ENCODE data around the gene MUC6. TPM values are rescaled to one million over a fixed set of nuclear protein-coding genes. Genes with fewer than 3 reads are reported as not detected.
A peak's percentile ranks its signal among the peaks of the same experiment; 100 is the strongest.

The MUC6 gene
- total RNA-seq, 1 experiment from 2014 or later: not detected

DNA sequence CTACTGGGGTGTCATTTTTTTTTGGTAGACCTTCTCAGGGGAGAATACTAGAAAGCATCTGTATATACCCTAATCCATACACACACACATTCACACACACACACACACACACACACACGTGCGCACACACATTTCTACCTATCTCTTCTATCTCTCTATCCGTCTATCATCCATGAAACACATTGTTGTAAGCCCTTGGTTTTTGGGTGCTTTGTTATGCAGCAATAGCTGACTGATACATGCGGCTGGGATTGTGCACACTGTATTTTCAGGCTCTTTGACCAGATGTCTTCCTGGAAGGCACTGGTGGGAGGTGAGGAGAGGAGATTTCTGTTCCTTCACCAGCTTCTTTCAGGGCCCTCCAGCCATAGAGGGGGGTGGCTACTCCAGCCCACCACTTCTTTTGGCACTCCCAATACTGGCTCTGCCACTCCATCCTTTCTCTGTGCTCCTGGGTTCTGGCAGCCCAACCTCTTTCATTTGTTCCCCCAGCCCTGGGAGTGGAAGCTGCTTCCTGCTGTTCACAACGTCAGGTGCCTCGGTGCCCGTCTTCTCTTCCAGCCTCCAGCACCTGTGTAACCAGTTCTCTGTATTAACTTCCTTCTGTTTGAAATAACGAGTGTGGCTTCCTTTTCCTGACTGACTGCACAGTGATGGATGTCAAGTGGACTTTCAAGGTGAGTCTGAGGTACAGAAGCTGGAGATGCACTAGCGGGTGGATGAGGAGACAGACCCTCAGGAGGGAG is 25.7 kb upstream of the MUC6 start:
- H3K27ac Mint-ChIP-seq (ENCODE audit: low read depth, unreplicated experiment): no peak overlapping the region
- no TSS peak for BruUV-seq (replicated peaks)
- no peak overlapping the region for H3K4me3 Mint-ChIP-seq (ENCODE audit: unreplicated experiment)
- no peaks in the 10 kb centered on the region for H3K27me3 Mint-ChIP-seq (ENCODE audit: insufficient read depth, unreplicated experiment)
- peaks cover 12% of the 10 kb centered on the region for H3K4me1 Mint-ChIP-seq (ENCODE audit: insufficient read depth, unreplicated experiment)
- TF ChIP-seq, protein P1, sequence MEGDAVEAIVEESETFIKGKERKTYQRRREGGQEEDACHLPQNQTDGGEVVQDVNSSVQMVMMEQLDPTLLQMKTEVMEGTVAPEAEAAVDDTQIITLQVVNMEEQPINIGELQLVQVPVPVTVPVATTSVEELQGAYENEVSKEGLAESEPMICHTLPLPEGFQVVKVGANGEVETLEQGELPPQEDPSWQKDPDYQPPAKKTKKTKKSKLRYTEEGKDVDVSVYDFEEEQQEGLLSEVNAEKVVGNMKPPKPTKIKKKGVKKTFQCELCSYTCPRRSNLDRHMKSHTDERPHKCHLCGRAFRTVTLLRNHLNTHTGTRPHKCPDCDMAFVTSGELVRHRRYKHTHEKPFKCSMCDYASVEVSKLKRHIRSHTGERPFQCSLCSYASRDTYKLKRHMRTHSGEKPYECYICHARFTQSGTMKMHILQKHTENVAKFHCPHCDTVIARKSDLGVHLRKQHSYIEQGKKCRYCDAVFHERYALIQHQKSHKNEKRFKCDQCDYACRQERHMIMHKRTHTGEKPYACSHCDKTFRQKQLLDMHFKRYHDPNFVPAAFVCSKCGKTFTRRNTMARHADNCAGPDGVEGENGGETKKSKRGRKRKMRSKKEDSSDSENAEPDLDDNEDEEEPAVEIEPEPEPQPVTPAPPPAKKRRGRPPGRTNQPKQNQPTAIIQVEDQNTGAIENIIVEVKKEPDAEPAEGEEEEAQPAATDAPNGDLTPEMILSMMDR (IDR thresholded peaks at IDR 0.05; ENCODE audit: unreplicated experiment): no peak
- intact Hi-C loops (cut with micrococcal nuclease): no loop called here
- CTCF ChIA-PET: interaction anchor here (0.9 to 3.4 kb wide), 2 partner anchors 11 to 400 kb away, joined by 3 to 22 read pairs; no protein-coding TSS in a partner anchor
- DNase-seq (ENCODE audit: unreplicated experiment): no peak
- no peaks in the 10 kb centered on the region for H3K36me3 Mint-ChIP-seq (ENCODE audit: insufficient read depth, unreplicated experiment)
- peaks cover 9% of the 10 kb centered on the region for H3K9me3 Mint-ChIP-seq (ENCODE audit: unreplicated experiment)
- POLR2A ChIA-PET: interaction anchor here (1.2 kb wide), 1 partner anchor 11 kb away, joined by 4 read pairs; no protein-coding TSS in a partner anchor

DNA sequence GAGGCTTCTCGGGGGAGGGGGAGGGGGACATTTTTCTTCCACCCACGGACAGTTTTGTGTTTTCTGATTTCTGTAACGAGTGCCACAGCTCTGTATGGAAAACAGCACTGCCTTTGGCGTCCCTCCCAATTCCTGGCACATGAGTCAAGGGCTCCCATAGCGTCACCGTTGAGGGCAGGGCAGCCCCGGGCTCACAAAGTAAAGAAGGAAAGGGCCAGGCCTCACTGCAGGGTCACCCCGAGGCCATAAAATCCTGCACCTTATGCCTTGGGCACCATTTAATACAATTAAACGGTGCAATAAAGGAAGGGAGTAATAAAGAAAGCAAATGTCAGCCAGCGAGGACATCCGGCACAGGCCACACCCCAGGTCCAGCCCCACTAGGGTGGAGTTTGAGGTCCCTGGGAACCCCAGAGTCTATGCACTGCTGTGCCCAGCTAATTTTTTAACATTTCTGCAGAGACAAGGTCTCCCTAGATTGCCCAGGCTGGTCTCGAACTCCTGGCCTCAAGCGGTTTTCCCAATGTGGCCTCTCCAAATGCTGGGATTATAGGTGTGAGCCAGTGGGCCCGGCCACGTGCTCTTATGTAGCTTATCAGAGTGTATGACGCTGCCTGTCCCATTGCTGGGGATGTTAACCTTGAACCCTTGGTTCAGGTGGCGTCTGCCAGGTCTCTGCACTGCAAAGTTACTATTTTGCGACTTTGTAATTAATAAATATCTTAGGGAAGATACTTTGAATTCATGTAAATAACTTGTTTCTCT is 24.5 kb upstream of the MUC6 start:
- H3K4me1 Mint-ChIP-seq (ENCODE audit: insufficient read depth, unreplicated experiment): peaks cover 12% of the 10 kb centered on the region
- TF ChIP-seq, protein P1 (IDR thresholded peaks at IDR 0.05; ENCODE audit: unreplicated experiment): no peak
- H3K4me3 Mint-ChIP-seq (ENCODE audit: unreplicated experiment): peak overlapping the region; percentile 38
- H3K36me3 Mint-ChIP-seq (ENCODE audit: insufficient read depth, unreplicated experiment): no peaks in the 10 kb centered on the region
- no peaks in the 10 kb centered on the region for H3K27me3 Mint-ChIP-seq (ENCODE audit: insufficient read depth, unreplicated experiment)
- ChIA-PET POLR2A (interaction anchor here (0.7 to 1.2 kb wide), 2 partner anchors 12 to 79 kb away, joined by 3 to 4 read pairs; no protein-coding TSS in a partner anchor), CTCF (interaction anchor here (3.4 kb wide), 1 partner anchor 10 kb away, joined by 22 read pairs; no protein-coding TSS in a partner anchor)
- peak; percentile 84 for DNase-seq (ENCODE audit: unreplicated experiment)
- H3K9me3 Mint-ChIP-seq (ENCODE audit: unreplicated experiment): peaks cover 9% of the 10 kb centered on the region
- peak overlapping the region; percentile 68 for H3K27ac Mint-ChIP-seq (ENCODE audit: low read depth, unreplicated experiment)
- intact Hi-C loops (cut with micrococcal nuclease): no loop called here
- no TSS peak for BruUV-seq (replicated peaks)

DNA sequence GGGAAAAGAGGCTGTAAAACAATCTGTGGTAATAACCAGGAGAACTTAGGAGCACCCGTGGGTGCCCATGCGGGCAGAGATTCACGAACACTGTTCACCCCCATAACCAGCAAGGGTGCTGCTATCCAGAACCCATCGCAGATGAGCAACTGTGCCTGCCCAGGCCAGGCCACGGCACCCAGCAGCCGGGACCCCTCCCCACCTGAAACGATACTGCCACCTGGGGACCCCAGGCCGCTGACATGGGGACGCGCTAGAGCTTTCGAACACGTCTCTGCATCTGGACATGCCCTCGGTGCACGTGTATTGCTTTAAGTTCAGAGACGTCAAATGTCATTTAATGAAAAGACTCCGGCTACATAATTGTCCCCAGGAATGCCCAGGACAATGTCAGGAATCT is 23.9 kb upstream of the MUC6 start:
- Mint-ChIP-seq H3K27me3 (ENCODE audit: insufficient read depth, unreplicated experiment) (no peaks in the 10 kb centered on the region), H3K36me3 (ENCODE audit: insufficient read depth, unreplicated experiment) (no peaks in the 10 kb centered on the region), H3K27ac (ENCODE audit: low read depth, unreplicated experiment) (peak overlapping the region; percentile 68), H3K4me1 (ENCODE audit: insufficient read depth, unreplicated experiment) (peaks cover 12% of the 10 kb centered on the region), H3K9me3 (ENCODE audit: unreplicated experiment) (peaks cover 9% of the 10 kb centered on the region), H3K4me3 (ENCODE audit: unreplicated experiment) (peak overlapping the region; percentile 38)
- ChIA-PET CTCF (interaction anchor here (0.6 to 3.4 kb wide), 2 partner anchors 8 to 9 kb away, joined by 3 to 22 read pairs; no protein-coding TSS in a partner anchor), POLR2A (interaction anchor here (0.7 kb wide), 1 partner anchor 79 kb away, joined by 3 read pairs; no protein-coding TSS in a partner anchor)
- no TSS peak for BruUV-seq (replicated peaks)
- TF ChIP-seq, protein P1 (IDR thresholded peaks at IDR 0.05; ENCODE audit: unreplicated experiment): no peak
- intact Hi-C loops (cut with micrococcal nuclease): no loop called here
- DNase-seq (ENCODE audit: unreplicated experiment): no peak

DNA sequence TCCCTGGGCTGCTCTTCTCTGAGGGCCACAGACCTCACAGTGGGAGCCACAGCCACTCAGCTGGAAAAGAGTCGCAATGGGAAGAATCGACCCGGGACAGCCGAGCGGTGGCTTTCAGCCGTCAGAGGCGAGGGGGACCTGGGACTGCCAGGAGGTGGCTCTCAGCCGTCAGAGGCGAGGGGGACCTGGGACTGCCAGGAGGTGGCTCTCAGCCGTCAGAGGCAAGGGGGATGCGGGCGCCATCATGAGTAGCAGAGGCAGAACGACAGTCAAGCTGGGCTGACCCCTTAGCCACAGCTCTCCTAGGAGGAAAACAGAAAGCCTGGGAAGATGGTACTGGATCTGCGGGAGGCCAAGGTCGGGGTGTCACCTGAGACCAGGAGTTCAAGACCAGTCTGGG is 23.2 kb upstream of the MUC6 start:
- no TSS peak for BruUV-seq (replicated peaks)
- peaks cover 9% of the 10 kb centered on the region for H3K9me3 Mint-ChIP-seq (ENCODE audit: unreplicated experiment)
- H3K36me3 Mint-ChIP-seq (ENCODE audit: insufficient read depth, unreplicated experiment): no peaks in the 10 kb centered on the region
- no peak overlapping the region for H3K4me3 Mint-ChIP-seq (ENCODE audit: unreplicated experiment)
- no peaks in the 10 kb centered on the region for H3K27me3 Mint-ChIP-seq (ENCODE audit: insufficient read depth, unreplicated experiment)
- ChIA-PET CTCF (interaction anchor here (0.6 to 3.4 kb wide), 3 partner anchors 9 to 364 kb away, joined by 3 to 22 read pairs (median 3); partner anchors contain the start of genes TMEM80 and TOLLIP), POLR2A (no interaction called here)
- TF ChIP-seq, protein P1 (IDR thresholded peaks at IDR 0.05; ENCODE audit: unreplicated experiment): no peak
- intact Hi-C loops (cut with micrococcal nuclease): no loop called here
- no peak overlapping the region for H3K27ac Mint-ChIP-seq (ENCODE audit: low read depth, unreplicated experiment)
- DNase-seq (ENCODE audit: unreplicated experiment): no peak
- H3K4me1 Mint-ChIP-seq (ENCODE audit: insufficient read depth, unreplicated experiment): peaks cover 12% of the 10 kb centered on the region
